ENCODE data around the gene ZDHHC11. TPM values are rescaled to one million over a fixed set of nuclear protein-coding genes. Genes with fewer than 3 reads are reported as not detected.
"Not testable (repeated sequence)": the region's sequence is repeated elsewhere in the genome, so short reads cannot be mapped to it uniquely, and the experiment has no call there.

The ZDHHC11 gene
- total and polyA plus RNA-seq, 9 donors: 1.1 to 25.6 (median 4.7) TPM

- TF ChIP-seq EP300 (IDR thresholded peaks at IDR 0.05) (no peak), CTCF (IDR thresholded peaks at IDR 0.05) (no peak), POLR2A (IDR thresholded peaks at IDR 0.05) (no peak)
- WGBS, 3 donors: 80 to 89% (median 82%) methylated on average over 15 of the region's 15 CpGs
- DNase-seq: peak in 2 of 5 donors; percentile 14 to 15
- Histone ChIP-seq H3K4me1 (ENCODE audit: insufficient read depth) (peaks cover 5% of the 10 kb centered on the region), H3K27ac (no peak overlapping the region), H3K27me3 (no peaks in the 10 kb centered on the region), H3K4me3 (no peak overlapping the region), H3K9me3 (no peaks in the 10 kb centered on the region), H3K36me3 (no peaks in the 10 kb centered on the region)
- intact Hi-C loops (cut with DNase I): loop anchor here in 2 of 4 donors (2.0 to 5.0 kb wide), 2 partner anchors 85 to 89 kb away; no protein-coding TSS in a partner anchor
These were observed 93.3 kb downstream of the ZDHHC11 start for GRCh38 chr5:757346-757930.

GRCh38 chr5:756865-757345, 93.9 kb downstream of the ZDHHC11 start:
- TF ChIP-seq POLR2A (IDR thresholded peaks at IDR 0.05) (no peak), EP300 (IDR thresholded peaks at IDR 0.05) (no peak), CTCF (IDR thresholded peaks at IDR 0.05) (no peak)
- H3K27me3 ChIP-seq: no peaks in the 10 kb centered on the region
- WGBS, 3 donors: 48 to 70% (median 68%) methylated on average over 10 to 11 of the region's 11 CpGs
- intact Hi-C loops (cut with DNase I): loop anchor here in 3 of 4 donors (1.0 to 5.0 kb wide), 3 partner anchors 85 to 90 kb away; no protein-coding TSS in a partner anchor
- peak in 2 of 5 donors; percentile 11 to 13 for DNase-seq
- H3K4me3 ChIP-seq: no peak overlapping the region
- no peaks in the 10 kb centered on the region for H3K36me3 ChIP-seq
- H3K4me1 ChIP-seq (ENCODE audit: insufficient read depth): peaks cover 5% of the 10 kb centered on the region
- no peak overlapping the region for H3K27ac ChIP-seq
- no peaks in the 10 kb centered on the region for H3K9me3 ChIP-seq

GRCh38 chr5:756171-756570, 94.6 kb downstream of the ZDHHC11 start:
- TF ChIP-seq EP300 (IDR thresholded peaks at IDR 0.05): no peak
- no peak for TF ChIP-seq POLR2A (IDR thresholded peaks at IDR 0.05)
- no peak for TF ChIP-seq CTCF (IDR thresholded peaks at IDR 0.05)
- Histone ChIP-seq H3K4me1 (ENCODE audit: insufficient read depth) (peaks cover 5% of the 10 kb centered on the region), H3K27ac (no peak overlapping the region), H3K27me3 (no peaks in the 10 kb centered on the region), H3K4me3 (no peak overlapping the region), H3K9me3 (no peaks in the 10 kb centered on the region), H3K36me3 (no peaks in the 10 kb centered on the region)
- peak in 2 of 5 donors; percentile 9 to 13 for DNase-seq
- 84 to 85% (median 85%) methylated on average over 10 of the region's 10 CpGs for WGBS, 3 donors
- intact Hi-C loops (cut with DNase I): loop anchor here in 3 of 4 donors (1.0 to 5.0 kb wide), 3 partner anchors 86 to 91 kb away; no protein-coding TSS in a partner anchor

- DNase-seq: peak in 1 of 5 donors; percentile 4
- H3K4me1 ChIP-seq (ENCODE audit: insufficient read depth); H3K36me3 ChIP-seq; H3K9me3 ChIP-seq; H3K27ac ChIP-seq; intact Hi-C loops (cut with DNase I); H3K27me3 ChIP-seq; H3K4me3 ChIP-seq: not testable (repeated sequence)
- 61 to 90% (median 64%) methylated on average over 14 to 16 of the region's 16 CpGs for WGBS, 3 donors
These were observed 96.6 kb downstream of the ZDHHC11 start for GRCh38 chr5:754143-754632.

GRCh38 chr5:753567-754142, 97.1 kb downstream of the ZDHHC11 start:
- intact Hi-C loops (cut with DNase I): not testable (repeated sequence)
- DNase-seq: peak in 1 of 5 donors; percentile 7

GRCh38 chr5:752532-753115, 98.2 kb downstream of the ZDHHC11 start:
- H3K4me3 ChIP-seq; H3K36me3 ChIP-seq; H3K27ac ChIP-seq; H3K4me1 ChIP-seq (ENCODE audit: insufficient read depth); H3K9me3 ChIP-seq; intact Hi-C loops (cut with DNase I); H3K27me3 ChIP-seq; DNase-seq: not testable (repeated sequence)
- 56 to 67% (median 58%) methylated on average over 1 to 17 of the region's 20 CpGs for WGBS, 3 donors

More at GRCh38 chr5:753567-754142, 97.1 kb downstream of the ZDHHC11 start:
- WGBS, 3 donors: 68 to 74% (median 71%) methylated on average over 16 to 17 of the region's 19 CpGs
- H3K27me3 ChIP-seq; H3K4me1 ChIP-seq (ENCODE audit: insufficient read depth); H3K9me3 ChIP-seq; H3K4me3 ChIP-seq; H3K36me3 ChIP-seq; H3K27ac ChIP-seq: not testable (repeated sequence)

- H3K27me3 ChIP-seq; H3K36me3 ChIP-seq; H3K4me3 ChIP-seq; H3K27ac ChIP-seq; intact Hi-C loops (cut with DNase I); H3K9me3 ChIP-seq; H3K4me1 ChIP-seq (ENCODE audit: insufficient read depth); DNase-seq: not testable (repeated sequence)
- WGBS, 3 donors: 91 to 93% methylated on average over 5 to 8 of the region's 8 CpGs; no CpG with 5 or more reads in 1 of the 3 donors
These were observed 98.8 kb downstream of the ZDHHC11 start for GRCh38 chr5:751992-752391.
